ENCODE results near the gene ZNF683. TPM values are rescaled to one million over a fixed set of nuclear protein-coding genes. Genes with fewer than 3 reads are reported as not detected.

ZNF683 gene
- total and polyA plus RNA-seq, 2 donors (not counting 3 experiments of a cell fraction or from before 2014, with no cell fraction given), result not detected

GRCh38 chr1:26359981-26360806 lies 12.4 kb downstream of the ZNF683 start:
- Histone ChIP-seq H3K4me3 (replicated peaks in 1 of 3; ENCODE audit: insufficient read depth in 1 of 3, low read depth in 1 of 3, low read length in 3 of 3) (no peak overlapping the region), H3K36me3 (ENCODE audit: control insufficient read depth in 2 of 2, extremely low read depth in 1 of 2, insufficient read depth in 2 of 2, low read length in 2 of 2) (no peaks in the 10 kb centered on the region), H3K27me3 (ENCODE audit: control insufficient read depth in 2 of 2, insufficient read depth in 2 of 2, low read length in 2 of 2) (peaks cover 23 to 25% of the 10 kb centered on the region in 2 experiments), H3K79me2 (ENCODE audit: control insufficient read depth, insufficient read depth, low read length) (no peaks in the 10 kb centered on the region), H3K9ac (replicated peaks; ENCODE audit: extremely low read depth, insufficient read depth, low read length) (no peak overlapping the region), H2AFZ (ENCODE audit: low read depth, low read length) (peak overlapping the region; percentile 26), H3K27ac (ENCODE audit: insufficient read depth, low read depth, low read length) (no peak overlapping the region), H3K4me1 (ENCODE audit: control insufficient read depth, extremely low read depth, insufficient read depth, low read length) (no peaks in the 10 kb centered on the region), H3K9me3 (replicated peaks; ENCODE audit: control insufficient read depth, insufficient read depth, low read length) (no peaks in the 10 kb centered on the region), H3K9me1 (replicated peaks; ENCODE audit: control insufficient read depth, extremely low read depth, insufficient read depth, low read length) (no peaks in the 10 kb centered on the region), H3K4me2 (ENCODE audit: insufficient read depth, low read length) (no peak overlapping the region), H4K20me1 (replicated peaks; ENCODE audit: control insufficient read depth, extremely low read depth, insufficient read depth, low read length) (no peaks in the 10 kb centered on the region)
- dilution Hi-C loops (cut with MboI; ENCODE audit: extremely low pct_ligation_motif_present, low sequenced_read_pairs) (no loop called here), intact Hi-C loops (cut with micrococcal nuclease) (loop anchor here (5.0 kb wide), 1 partner anchor 38 kb away; no protein-coding TSS in a partner anchor)
- ChIA-PET CTCF (interaction anchor here (2.8 kb wide), 1 partner anchor 38 kb away, joined by 16 read pairs; no protein-coding TSS in a partner anchor), POLR2A (no interaction called here)
- DNase-seq (ENCODE audit: low read depth, low spot score) (no peak), FAIRE-seq (no peak)
- no TSS peak for BruUV-seq (replicated peaks)
- TF ChIP-seq EZH2 (IDR thresholded peaks at IDR 0.05; ENCODE audit: borderline replicate concordance, low read depth, low read length, severe bottlenecking), result peak; percentile 78
- no peak for TF ChIP-seq POLR2AphosphoS5 (IDR thresholded peaks at IDR 0.05; ENCODE audit: insufficient read depth, low read depth, low read length)

GRCh38 chr1:26358411-26359384 lies 13.9 kb downstream of the ZNF683 start:
- BruUV-seq (replicated peaks), result no TSS peak
- intact Hi-C loops (cut with micrococcal nuclease), result no loop called here
- CTCF ChIA-PET, result interaction anchor here (0.7 to 2.2 kb wide), 5 partner anchors 13 to 83 kb away, joined by 3 to 11 read pairs (median 5); no protein-coding TSS in a partner anchor

More at GRCh38 chr1:26358411-26359384, 13.9 kb downstream of the ZNF683 start:
- TF ChIP-seq EZH2 (IDR thresholded peaks at IDR 0.05; ENCODE audit: borderline replicate concordance, low read depth, low read length, severe bottlenecking) (no peak), JUN (IDR thresholded peaks at IDR 0.05; ENCODE audit: borderline replicate concordance, insufficient read depth, insufficient read length, low read depth) (no peak), FOS (IDR thresholded peaks at IDR 0.05; ENCODE audit: borderline replicate concordance, insufficient read depth, low read length) (no peak), CTCF (IDR thresholded peaks at IDR 0.05; ENCODE audit: extremely low read depth in 1 of 2, insufficient read depth in 1 of 2, low read depth in 1 of 2, low read length in 2 of 2) (no peak), MAX (IDR thresholded peaks at IDR 0.05; ENCODE audit: insufficient read depth, insufficient read length) (no peak), GATA2 (IDR thresholded peaks at IDR 0.05; ENCODE audit: insufficient read depth, insufficient read length, low read depth, low read length) (no peak), POLR2A (IDR thresholded peaks at IDR 0.05; ENCODE audit: low read depth, low read length) (no peak), MYC (IDR thresholded peaks at IDR 0.05; ENCODE audit: low read depth, low read length) (no peak), POLR2AphosphoS5 (IDR thresholded peaks at IDR 0.05; ENCODE audit: insufficient read depth, low read depth, low read length) (no peak)
- no peaks in the 10 kb centered on the region for H3K4me1 ChIP-seq (ENCODE audit: control insufficient read depth, extremely low read depth, insufficient read depth, low read length)
- DNase-seq (ENCODE audit: low read depth, low spot score) (no peak), FAIRE-seq (no peak)
- no peaks in the 10 kb centered on the region for H3K9me3 ChIP-seq (replicated peaks; ENCODE audit: control insufficient read depth, insufficient read depth, low read length)
- dilution Hi-C loops (cut with MboI; ENCODE audit: extremely low pct_ligation_motif_present, low sequenced_read_pairs), result no loop called here
- H2AFZ ChIP-seq (ENCODE audit: low read depth, low read length), result no peak overlapping the region
- H3K36me3 ChIP-seq (ENCODE audit: control insufficient read depth in 2 of 2, extremely low read depth in 1 of 2, insufficient read depth in 2 of 2, low read length in 2 of 2), result no peaks in the 10 kb centered on the region
- H3K9me1 ChIP-seq (replicated peaks; ENCODE audit: control insufficient read depth, extremely low read depth, insufficient read depth, low read length), result no peaks in the 10 kb centered on the region
- H4K20me1 ChIP-seq (replicated peaks; ENCODE audit: control insufficient read depth, extremely low read depth, insufficient read depth, low read length), result no peaks in the 10 kb centered on the region
- no peak overlapping the region for H3K4me3 ChIP-seq (replicated peaks in 1 of 3; ENCODE audit: insufficient read depth in 1 of 3, low read depth in 1 of 3, low read length in 3 of 3)
- H3K27ac ChIP-seq (ENCODE audit: insufficient read depth, low read depth, low read length), result no peak overlapping the region
- POLR2A ChIA-PET, result interaction anchor here (0.5 to 0.6 kb wide), 2 partner anchors 39 to 483 kb away, joined by 3 to 4 read pairs; no protein-coding TSS in a partner anchor
- H3K4me2 ChIP-seq (ENCODE audit: insufficient read depth, low read length), result no peak overlapping the region
- peaks cover 23 to 25% of the 10 kb centered on the region in 2 experiments for H3K27me3 ChIP-seq (ENCODE audit: control insufficient read depth in 2 of 2, insufficient read depth in 2 of 2, low read length in 2 of 2)
- no peaks in the 10 kb centered on the region for H3K79me2 ChIP-seq (ENCODE audit: control insufficient read depth, insufficient read depth, low read length)
- no peak overlapping the region for H3K9ac ChIP-seq (replicated peaks; ENCODE audit: extremely low read depth, insufficient read depth, low read length)

Measured in endothelial cell of umbilical vein (primary cell).